Activated naive CD8-positive, alpha-beta T cell treated with anti-CD3 and anti-CD28 coated beads, Interleukin-2, amount 50 U/mL, for 16 hours (primary cell): Measurements from ENCODE around the gene FOXO3B.
"Not testable (repeated sequence)": the region's sequence is repeated elsewhere in the genome, so short reads cannot be mapped to it uniquely, and the experiment has no call there.

Experiments
- DNase-seq: peaks from one replicate; pipeline ENCODE4 v3.0.0-alpha.2; 2020; ENCODE audit warnings: low read depth, low spot score

FOXO3B gene

DNA sequence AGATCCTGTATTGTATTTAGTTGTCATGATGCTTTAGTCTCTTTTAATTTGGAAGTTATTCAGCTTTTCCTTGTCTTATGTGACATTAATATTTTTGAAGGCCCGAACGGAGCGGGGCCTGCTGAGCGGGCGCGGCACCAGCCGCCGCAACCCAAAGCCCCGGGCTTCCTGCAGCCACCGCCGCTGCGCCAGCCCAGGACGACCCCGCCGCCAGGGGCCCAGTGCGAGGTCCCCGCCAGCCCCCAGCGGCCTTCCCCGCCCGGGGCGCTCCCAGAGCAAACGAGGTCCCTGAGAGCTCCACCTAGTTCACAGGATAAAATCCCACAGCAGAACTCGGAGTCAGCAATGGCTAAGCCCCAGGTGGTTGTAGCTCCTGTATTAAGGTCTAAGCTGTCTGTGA lies 32.0 kb downstream of the FOXO3B start:
- not testable (repeated sequence) for DNase-seq

- DNase-seq = not testable (repeated sequence)
Observed at GRCh38 chr17:18644291-18644690, 37.8 kb downstream of the FOXO3B start, which contains the start of gene TBC1D28. Gene TBC1D28, minus strand, starts transcription at chr17:18644391. Its CDS starts 3,039 bp downstream, at chr17:18641352.

GRCh38 chr17:18643124-18643523 lies 39.0 kb downstream of the FOXO3B start:
- DNase-seq = not testable (repeated sequence)

DNA sequence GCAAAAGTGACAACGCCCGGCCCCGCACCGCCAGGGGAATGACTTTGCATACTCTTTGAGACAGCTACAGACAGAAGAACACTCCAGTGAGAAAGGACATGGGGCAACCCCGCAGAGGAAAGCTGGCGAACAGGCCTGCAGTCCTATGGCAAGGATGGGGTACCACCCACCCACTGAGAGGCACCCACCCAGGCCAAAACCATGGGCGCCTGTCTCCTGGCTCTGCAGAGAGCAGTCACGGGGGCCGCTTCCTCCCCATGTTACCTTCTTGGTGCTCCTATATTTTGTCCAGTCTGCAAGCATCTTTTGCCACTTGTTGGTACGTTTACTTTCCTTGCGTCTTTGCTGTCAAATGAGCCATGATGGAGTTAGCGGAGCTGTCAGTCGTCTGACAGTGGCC lies 43.8 kb downstream of the FOXO3B start:
- not testable (repeated sequence) for DNase-seq

GRCh38 chr17:18636237-18636636 lies 45.9 kb downstream of the FOXO3B start:
- not testable (repeated sequence) for DNase-seq

GRCh38 chr17:18635773-18636172 lies 46.3 kb downstream of the FOXO3B start:
- not testable (repeated sequence) for DNase-seq

DNA sequence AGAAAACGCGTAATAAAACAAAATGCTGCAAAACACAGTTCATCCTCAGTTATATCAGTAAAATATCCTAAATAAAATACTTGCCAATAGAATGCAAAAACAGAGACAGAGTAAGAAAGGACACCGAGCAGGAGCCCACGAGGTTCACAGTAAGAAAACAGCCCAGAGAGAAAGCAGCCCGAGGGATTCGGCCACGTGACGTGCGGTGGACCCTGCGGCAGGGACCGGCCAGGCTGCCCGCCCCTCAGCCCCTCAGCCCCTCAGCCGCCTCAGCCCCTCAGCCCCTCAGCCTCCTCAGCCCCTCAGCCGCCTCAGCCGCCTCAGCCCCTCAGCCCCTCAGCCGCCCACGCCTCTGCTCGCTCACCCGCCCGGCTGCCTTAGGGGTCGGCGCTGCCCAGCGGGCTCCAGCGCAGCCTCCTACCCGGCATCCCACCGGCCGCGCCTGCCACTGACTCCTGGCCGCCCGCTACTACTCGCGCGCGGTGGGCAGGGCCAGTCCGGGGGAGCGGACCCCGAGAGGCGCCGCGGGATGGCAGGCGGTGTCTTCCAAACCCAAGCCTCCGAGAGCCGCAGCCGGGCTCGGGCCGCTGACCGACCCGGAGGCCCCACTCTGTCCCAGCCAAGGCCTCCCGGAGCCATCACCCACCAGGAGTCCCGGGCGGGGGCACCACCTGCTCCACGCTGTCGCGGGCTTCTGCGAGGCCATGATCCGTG lies 47.4 kb downstream of the FOXO3B start:
- DNase-seq = not testable (repeated sequence)
